Keratinocyte (primary cell): ENCODE results near the gene CSTA.

Source experiments
- CTCF ChIP-seq, 3 experiments: IDR thresholded peaks in 1 of 3; conservative IDR thresholded peaks in 1 of 3; optimal IDR thresholded peaks in 1 of 3; 2 replicates in 2 of 3; 3 replicates in 1 of 3; pipeline versions ENCODE3 to v1.5.1; 2011; ENCODE audit warnings: low read length in 3 of 3, mild to moderate bottlenecking in 3 of 3, moderate library complexity in 2 of 3, control low read depth in 1 of 3, inconsistent platforms in 1 of 3; ENCODE audit not compliant: insufficient read depth in 2 of 3; ENCODE audit errors: extremely low read depth in 1 of 3
- EZH2 ChIP-seq: IDR thresholded peaks from one replicate; pipeline ENCODE4 v1.6.1; 2012; ENCODE audit warnings: inconsistent platforms, mild to moderate bottlenecking, low read length, moderate library complexity

GRCh38 chr3:122357828-122358702 lies 33.0 kb downstream of the CSTA start:
- TF ChIP-seq CTCF (optimal IDR thresholded peaks at IDR 0.05 in 1 of 3, IDR thresholded peaks at IDR 0.05 in 1 of 3, conservative IDR thresholded peaks at IDR 0.05 in 1 of 3; ENCODE audit: extremely low read depth in 1 of 3, insufficient read depth in 2 of 3, low read length in 3 of 3) (no peak), EZH2 (no peak)
